ENCODE data around the gene ZNF837.

Gene ZNF837

DNA sequence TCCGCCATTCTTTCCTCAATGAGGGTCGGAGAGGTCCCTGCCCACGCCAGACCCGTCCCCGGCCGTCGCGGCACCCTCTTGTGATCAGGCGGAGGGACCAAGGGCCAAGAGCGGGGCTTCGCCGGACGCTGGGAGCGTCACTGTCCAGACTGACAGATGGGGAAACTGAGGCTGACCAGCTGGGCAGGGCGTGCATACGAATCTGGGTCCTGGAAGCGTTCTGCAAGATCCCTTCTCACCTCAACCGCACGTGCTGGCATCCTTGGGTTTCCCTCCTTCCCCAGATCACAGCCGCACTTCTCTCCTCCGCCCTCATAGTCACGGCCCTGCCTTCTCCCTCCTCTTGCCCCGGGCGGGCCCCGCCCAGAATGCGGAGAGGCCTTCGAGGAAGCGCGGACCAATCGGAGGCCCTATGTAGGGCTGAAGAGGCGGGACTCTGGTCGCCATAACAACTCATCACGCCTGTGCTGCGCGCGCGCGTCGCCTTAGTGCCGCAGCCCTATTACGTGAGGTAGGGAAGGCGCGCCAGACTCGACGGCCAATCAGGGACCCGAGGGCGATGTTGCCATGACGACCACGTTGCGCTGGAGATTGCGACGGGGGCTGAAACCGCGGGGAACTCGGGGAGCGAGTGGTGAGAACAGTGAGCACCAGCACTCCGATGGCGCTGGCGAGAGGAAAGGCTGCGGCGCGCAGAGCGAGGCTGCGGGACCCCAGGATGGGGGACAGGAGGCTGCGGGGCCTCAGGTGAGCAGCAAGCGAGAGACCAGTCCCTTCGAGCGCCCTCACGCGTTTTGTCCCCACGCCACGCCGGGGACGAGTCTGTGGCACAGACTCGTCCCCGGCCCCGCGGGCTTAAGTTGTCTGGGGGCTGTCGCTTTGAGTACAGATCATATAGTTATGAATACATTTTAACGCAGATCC is 20.3 kb upstream of the ZNF837 start:
- CTCF ChIA-PET: interaction anchor here (1.0 kb wide), 1 partner anchor 113 kb away, joined by 3 read pairs; no protein-coding TSS in a partner anchor
- H3K27ac Mint-ChIP-seq: peak overlapping the region; percentile 93

DNA sequence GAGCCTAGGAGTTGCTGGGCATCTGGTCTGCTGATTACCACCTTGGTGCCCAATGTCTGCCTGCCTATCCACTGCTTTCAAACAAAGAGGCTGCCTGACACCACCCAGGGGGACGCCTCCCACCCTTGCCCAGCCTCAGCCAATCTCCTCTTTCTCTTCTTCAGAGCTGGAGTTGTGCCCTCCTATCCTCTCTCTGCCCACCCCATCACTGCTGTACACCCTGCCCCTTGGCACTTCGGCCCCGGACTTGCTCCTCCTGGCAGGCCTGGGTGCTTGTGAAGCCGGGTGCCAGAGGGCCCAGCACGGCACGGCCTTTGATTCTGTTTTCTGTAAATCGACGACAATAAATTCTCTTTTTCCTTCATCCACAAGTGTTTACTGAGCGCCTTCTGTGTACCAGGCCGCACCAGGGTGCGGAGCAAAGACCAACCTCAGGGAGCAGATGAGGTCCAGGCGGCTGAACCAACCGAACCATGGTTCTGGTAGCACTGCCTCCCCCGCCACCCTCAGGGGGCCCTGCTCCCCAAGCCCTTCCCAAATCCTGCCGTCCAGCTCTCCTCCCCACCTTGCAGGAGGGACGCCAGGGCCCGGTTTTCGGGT is 19.6 kb upstream of the ZNF837 start:
- Mint-ChIP-seq H3K27me3 (peaks cover 41% of the 10 kb centered on the region), H3K4me3 (peak overlapping the region; percentile 92), H3K27ac (no peak overlapping the region), H3K4me1 (peaks cover 29% of the 10 kb centered on the region), H3K9me3 (no peaks in the 10 kb centered on the region), H3K36me3 (peaks cover 5% of the 10 kb centered on the region)
- CTCF ChIA-PET: interaction anchor here (1.0 kb wide), 1 partner anchor 114 kb away, joined by 3 read pairs; no protein-coding TSS in a partner anchor
- no peak for DNase-seq

More for the DNA sequence above, 20.3 kb upstream of the ZNF837 start:
- H3K36me3 Mint-ChIP-seq: peaks cover 2% of the 10 kb centered on the region
- H3K9me3 Mint-ChIP-seq: no peaks in the 10 kb centered on the region
- H3K4me1 Mint-ChIP-seq: peaks cover 29% of the 10 kb centered on the region
- H3K4me3 Mint-ChIP-seq: peak overlapping the region; percentile 92
- peaks cover 34% of the 10 kb centered on the region for H3K27me3 Mint-ChIP-seq
- DNase-seq: peak; percentile 100

DNA sequence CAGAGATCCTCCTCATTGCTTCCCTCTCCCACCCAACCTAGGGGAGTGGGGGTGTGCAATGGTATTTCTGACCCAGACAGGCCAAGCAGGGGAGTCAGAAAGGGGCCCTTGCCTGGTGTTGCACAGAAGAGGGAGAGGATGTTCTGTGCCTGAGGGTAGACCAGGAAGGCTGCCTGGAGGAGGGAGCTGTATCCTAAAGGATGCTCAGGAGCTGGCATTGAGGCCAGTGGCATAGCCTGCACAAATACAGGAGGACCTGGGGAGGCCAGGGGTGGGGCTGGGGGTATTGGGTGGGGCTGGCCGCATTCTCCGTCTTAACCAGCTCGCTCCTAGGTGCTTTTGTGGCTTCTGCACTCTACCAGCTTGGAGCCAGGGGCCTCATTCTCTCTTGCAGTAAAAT is 19.1 kb upstream of the ZNF837 start:
- peaks cover 30% of the 10 kb centered on the region for H3K4me1 Mint-ChIP-seq
- H3K27ac Mint-ChIP-seq: no peak overlapping the region
- peaks cover 7% of the 10 kb centered on the region for H3K36me3 Mint-ChIP-seq
- peak overlapping the region; percentile 43 for H3K4me3 Mint-ChIP-seq
- DNase-seq: no peak
- peaks cover 46% of the 10 kb centered on the region for H3K27me3 Mint-ChIP-seq
- H3K9me3 Mint-ChIP-seq: no peaks in the 10 kb centered on the region
- CTCF ChIA-PET: interaction anchor here (1.0 kb wide), 1 partner anchor 114 kb away, joined by 3 read pairs; no protein-coding TSS in a partner anchor

DNA sequence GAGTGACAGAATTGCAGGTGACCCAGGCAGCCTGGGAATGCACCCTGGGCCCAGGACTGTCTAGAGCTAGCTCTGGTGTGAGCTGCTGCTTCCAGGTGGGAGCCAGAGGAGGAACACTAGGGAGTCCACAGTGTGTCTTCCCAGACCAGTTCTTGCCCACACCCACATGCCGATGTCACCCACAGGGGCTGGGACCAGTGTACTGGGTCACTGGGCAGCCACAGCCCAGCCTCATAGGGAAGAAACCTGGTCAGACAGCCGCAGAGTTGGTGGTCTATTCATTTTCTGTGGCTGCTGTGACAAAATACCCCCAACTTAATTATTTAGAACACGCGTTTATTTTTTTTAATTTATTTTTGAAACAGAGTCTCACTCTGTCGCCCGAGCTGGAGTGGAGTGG is 17.7 kb upstream of the ZNF837 start:
- Mint-ChIP-seq H3K27ac (no peak overlapping the region), H3K4me3 (no peak overlapping the region), H3K36me3 (peaks cover 19% of the 10 kb centered on the region), H3K9me3 (no peaks in the 10 kb centered on the region), H3K27me3 (peaks cover 53% of the 10 kb centered on the region), H3K4me1 (peaks cover 30% of the 10 kb centered on the region)
- CTCF ChIA-PET: no interaction called here
- no peak for DNase-seq

DNA sequence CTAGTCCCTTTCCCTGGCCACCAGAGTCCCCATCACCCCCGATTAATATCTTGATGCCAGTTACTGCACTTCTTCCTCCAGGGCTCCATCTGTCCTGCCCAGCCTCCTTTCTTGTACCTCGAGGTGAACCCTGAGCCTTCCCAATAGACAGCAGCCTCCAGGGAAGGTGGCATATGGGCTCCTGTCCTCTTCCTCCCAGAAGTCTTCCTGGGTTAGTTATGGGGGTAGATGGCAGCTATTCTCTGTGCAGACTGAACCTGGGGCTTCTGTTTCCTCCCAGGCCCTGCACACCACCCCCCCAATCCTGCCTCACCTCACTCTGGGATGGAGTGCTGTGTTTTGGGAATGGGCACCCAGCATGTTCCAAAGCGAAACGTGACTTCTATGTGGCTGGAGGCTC is 17.3 kb upstream of the ZNF837 start:
- H3K27ac Mint-ChIP-seq: no peak overlapping the region
- no peaks in the 10 kb centered on the region for H3K9me3 Mint-ChIP-seq
- no peak overlapping the region for H3K4me3 Mint-ChIP-seq
- CTCF ChIA-PET: no interaction called here
- DNase-seq: no peak
- peaks cover 28% of the 10 kb centered on the region for H3K4me1 Mint-ChIP-seq
- H3K36me3 Mint-ChIP-seq: peaks cover 23% of the 10 kb centered on the region
- peaks cover 53% of the 10 kb centered on the region for H3K27me3 Mint-ChIP-seq

DNA sequence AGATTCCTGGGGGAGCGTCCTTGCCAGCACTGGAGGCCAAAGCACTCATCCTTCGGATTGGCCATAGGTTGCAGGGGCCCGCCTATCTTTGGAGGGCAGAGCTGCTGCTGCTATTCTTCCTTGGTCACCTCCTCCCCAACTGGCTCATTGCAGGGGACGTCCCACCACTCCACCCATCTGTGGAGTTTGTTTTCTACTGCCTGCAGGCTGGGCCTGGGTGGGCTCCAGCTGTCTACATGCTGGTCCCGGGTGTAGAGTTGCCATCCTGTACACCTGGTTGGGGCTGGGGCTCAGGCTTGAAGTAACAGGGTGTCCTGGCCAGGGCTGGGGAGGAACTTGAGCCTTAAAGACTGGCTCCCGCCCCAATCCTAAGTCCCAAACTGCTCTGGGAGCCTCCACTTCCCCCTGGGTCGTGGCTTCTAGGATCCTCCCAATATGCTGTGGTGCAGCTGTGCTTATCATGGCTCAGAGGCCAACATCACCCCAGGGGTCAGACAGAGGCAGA is 16.8 kb upstream of the ZNF837 start:
- no peak for DNase-seq
- peaks cover 27% of the 10 kb centered on the region for H3K36me3 Mint-ChIP-seq
- H3K9me3 Mint-ChIP-seq: no peaks in the 10 kb centered on the region
- no peak overlapping the region for H3K27ac Mint-ChIP-seq
- H3K4me3 Mint-ChIP-seq: no peak overlapping the region
- CTCF ChIA-PET: no interaction called here
- peaks cover 29% of the 10 kb centered on the region for H3K4me1 Mint-ChIP-seq
- H3K27me3 Mint-ChIP-seq: peaks cover 53% of the 10 kb centered on the region

DNA sequence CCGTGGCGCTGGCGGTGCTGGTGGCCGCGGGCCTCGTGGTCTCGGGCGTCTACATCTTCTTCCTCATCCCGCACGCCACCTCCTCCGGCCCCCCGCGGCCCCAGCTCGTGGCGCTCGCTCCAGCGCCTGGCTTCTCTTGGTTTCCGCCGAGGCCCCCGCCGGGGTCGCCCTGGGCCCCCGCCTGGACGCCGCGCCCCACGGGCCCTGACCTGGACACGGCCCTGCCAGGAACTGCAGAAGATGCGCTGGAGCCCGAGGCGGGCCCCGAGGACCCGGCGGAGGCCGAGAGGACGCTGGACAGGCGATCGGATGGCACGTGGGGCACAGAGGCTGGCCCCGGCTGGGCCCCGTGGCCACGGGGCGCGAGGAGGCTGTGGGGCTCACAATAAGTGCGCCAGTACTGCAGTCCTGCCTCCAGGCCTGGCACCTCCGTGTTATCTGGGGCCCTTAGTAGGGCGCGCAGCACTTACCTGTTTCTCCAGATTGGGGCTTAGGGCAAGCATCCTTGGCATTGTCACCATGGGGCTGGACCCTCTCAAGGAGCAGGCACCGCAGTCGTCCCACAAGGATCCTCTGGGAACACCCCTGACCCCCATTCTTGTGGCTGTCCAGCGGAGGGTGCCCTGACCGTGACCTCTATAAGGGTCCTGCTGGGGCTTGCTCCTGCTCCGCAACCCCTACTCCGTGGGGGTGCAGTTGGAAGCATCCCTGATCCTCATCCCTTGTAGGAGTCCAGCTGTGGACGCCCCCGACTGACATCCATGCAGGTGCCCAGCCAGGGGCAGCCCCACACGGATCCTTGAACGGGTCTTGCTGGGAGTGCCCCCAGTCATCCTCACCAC is 16.1 kb upstream of the ZNF837 start:
- Mint-ChIP-seq H3K27ac (no peak overlapping the region), H3K27me3 (peaks cover 53% of the 10 kb centered on the region), H3K36me3 (peaks cover 28% of the 10 kb centered on the region), H3K4me1 (peaks cover 31% of the 10 kb centered on the region), H3K9me3 (no peaks in the 10 kb centered on the region), H3K4me3 (no peak overlapping the region)
- DNase-seq: no peak
- CTCF ChIA-PET: no interaction called here

DNA sequence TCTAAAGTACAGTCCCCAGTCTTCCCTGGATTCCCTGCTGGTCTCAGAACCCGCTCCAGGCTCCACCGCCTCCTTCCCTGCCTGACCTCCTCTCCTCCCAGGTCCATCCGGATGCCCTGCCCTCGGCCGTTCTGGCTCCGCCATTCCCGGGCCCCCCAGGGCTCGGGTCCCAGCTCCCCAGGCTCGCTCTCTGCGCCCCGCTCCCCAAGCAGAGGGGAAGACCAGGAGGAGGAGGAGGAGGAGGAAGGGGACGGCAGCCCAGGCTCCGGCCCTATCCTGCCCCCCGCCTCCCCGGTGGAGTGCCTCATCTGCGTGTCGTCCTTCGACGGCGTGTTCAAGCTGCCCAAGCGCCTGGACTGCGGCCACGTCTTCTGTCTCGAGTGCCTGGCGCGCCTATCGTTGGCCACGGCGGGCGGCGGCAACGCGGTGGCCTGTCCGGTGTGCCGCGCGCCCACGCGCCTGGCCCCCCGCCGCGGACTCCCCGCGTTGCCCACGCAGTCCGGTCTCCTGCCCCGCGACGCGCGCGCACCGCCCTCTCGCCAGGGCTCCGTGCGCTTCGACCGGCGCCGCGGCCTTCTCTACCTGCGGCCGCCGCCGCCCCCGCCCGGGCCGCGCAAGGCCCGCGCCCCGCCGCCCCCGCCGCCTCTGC is 15.3 kb upstream of the ZNF837 start:
- no peak for DNase-seq
- H3K4me3 Mint-ChIP-seq: no peak overlapping the region
- CTCF ChIA-PET: no interaction called here

DNA sequence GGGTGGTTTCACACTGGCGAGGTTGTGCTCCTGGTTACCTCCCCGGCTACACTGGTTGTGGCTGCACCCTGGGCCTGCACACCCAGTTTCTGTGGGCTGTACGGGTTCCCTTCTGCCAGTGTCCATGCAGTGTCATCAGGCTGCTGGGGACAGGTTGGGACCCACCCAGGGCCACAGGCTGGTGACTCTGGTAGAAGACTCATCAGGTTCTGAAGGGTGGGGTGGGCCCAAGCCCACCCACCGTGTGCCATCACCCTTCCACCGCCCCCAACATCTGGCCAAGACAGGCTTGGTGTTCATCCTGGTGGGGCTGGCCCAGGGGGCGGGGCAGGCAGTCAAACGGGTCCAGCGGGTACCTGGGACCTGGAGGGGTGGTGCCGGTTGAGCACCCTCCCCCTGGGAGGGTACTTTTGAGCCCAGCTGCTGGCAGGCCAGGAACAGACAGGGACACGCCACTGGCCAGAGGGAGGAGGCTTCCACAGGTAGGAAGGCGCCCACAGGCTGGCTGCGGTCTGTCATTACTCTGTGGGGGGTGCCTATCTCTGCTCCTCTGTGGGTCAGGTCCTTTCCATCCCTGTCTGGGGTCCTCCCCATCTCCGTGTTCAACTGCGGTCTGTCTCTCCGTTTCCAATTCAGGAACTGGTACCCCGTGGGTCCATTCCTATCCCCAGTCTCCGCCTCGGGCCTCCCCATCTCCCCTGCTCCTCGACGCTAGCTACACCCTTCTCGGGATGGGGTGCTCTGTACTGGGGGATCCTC is 14.6 kb upstream of the ZNF837 start, which contains the start of gene RNF225:
RNF225 (plus strand) TSS at position 437 of the 759 bp plus-strand sequence. CDS start 434 bp downstream, outside the sequence.
- CTCF ChIA-PET: no interaction called here
- Mint-ChIP-seq H3K27ac (no peak within 1 kb of the TSS), H3K4me3 (no peak within 1 kb of the TSS), H3K27me3 (peaks cover 44% of the 10 kb centered on the region), H3K9me3 (no peaks in the 10 kb centered on the region), H3K4me1 (peaks cover 28% of the 10 kb centered on the region), H3K36me3 (peaks cover 40% of the 10 kb centered on the region)
- DNase-seq: no peak

More for the DNA sequence above, 15.3 kb upstream of the ZNF837 start:
- Mint-ChIP-seq H3K27me3 (peaks cover 49% of the 10 kb centered on the region), H3K27ac (no peak overlapping the region), H3K9me3 (no peaks in the 10 kb centered on the region), H3K36me3 (peaks cover 34% of the 10 kb centered on the region), H3K4me1 (peaks cover 29% of the 10 kb centered on the region)

DNA sequence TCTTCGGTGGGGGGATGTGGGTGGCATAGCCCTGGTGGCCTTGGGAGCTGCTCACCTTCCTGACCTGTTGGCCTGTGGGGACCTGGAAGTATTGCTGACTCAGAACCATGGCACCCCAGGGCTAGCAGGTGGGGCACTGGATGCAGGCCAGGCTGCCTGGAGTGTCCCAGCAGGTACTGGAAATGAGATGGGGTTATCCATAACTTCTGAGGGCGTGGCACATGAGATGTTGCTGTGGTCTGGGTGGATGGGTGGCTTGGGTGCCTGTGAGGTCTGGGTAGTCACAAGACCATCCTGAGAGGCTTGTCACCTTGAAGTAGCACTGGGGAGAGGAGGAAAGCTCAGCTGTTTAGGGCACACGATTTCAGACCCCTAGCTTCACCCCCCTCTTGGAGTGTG is 14.0 kb upstream of the ZNF837 start:
- Mint-ChIP-seq H3K4me3 (no peak overlapping the region), H3K4me1 (peaks cover 26% of the 10 kb centered on the region), H3K27me3 (peaks cover 44% of the 10 kb centered on the region), H3K9me3 (no peaks in the 10 kb centered on the region), H3K27ac (no peak overlapping the region), H3K36me3 (peaks cover 41% of the 10 kb centered on the region)
- CTCF ChIA-PET: no interaction called here
- no peak for DNase-seq

DNA sequence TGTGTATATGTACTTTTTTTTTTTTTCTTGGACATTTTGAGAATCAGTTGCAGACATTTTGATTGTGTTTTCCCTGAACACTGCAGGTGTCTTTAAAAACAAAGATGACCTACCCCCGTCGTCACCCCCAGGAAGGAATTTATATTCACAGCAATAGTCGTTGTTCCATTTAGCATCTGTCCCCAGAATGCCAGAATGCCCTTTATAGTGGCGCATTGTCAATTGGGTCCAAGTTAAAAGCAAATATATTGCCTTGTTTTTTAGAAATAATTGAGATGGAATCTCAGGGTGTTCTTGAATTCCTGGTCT is 12.8 kb upstream of the ZNF837 start:
- Mint-ChIP-seq H3K36me3 (peaks cover 49% of the 10 kb centered on the region), H3K27me3 (peaks cover 41% of the 10 kb centered on the region), H3K9me3 (no peaks in the 10 kb centered on the region), H3K4me3 (no peak overlapping the region), H3K27ac (no peak overlapping the region), H3K4me1 (peaks cover 32% of the 10 kb centered on the region)
- CTCF ChIA-PET: no interaction called here
- no peak for DNase-seq

DNA sequence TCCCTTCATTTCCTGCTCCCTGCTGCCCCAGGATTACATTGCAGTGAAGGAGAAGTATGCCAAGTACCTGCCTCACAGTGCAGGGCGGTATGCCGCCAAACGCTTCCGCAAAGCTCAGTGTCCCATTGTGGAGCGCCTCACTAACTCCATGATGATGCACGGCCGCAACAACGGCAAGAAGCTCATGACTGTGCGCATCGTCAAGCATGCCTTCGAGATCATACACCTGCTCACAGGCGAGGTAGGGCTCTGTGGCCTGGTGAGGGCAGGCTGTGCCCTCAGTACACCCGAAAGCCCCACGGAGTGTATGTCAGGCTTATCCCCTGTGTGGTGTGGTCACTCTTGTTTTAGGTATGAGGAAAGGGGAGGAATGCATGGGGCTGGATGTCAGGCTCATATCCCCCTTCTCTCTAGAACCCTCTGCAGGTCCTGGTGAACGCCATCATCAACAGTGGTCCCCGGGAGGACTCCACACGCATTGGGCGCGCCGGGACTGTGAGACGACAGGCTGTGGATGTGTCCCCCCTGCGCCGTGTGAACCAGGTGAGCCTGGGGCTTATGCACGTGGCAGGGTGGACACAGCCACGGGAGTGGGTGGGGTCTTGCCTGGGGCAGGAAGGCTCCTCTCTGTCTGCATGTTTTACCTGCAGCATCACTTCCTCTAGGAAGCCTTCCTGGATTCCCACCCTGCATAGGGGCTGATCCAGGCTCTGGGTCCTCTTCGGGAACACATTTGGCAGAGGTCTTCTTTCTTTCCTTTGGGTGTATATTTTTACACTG is 12.3 kb upstream of the ZNF837 start:
- H3K27me3 Mint-ChIP-seq: peaks cover 37% of the 10 kb centered on the region
- no peak overlapping the region for H3K4me3 Mint-ChIP-seq
- H3K36me3 Mint-ChIP-seq: peaks cover 52% of the 10 kb centered on the region
- peaks cover 38% of the 10 kb centered on the region for H3K4me1 Mint-ChIP-seq
- CTCF ChIA-PET: no interaction called here
- DNase-seq: no peak
- no peak overlapping the region for H3K27ac Mint-ChIP-seq
- H3K9me3 Mint-ChIP-seq: no peaks in the 10 kb centered on the region

DNA sequence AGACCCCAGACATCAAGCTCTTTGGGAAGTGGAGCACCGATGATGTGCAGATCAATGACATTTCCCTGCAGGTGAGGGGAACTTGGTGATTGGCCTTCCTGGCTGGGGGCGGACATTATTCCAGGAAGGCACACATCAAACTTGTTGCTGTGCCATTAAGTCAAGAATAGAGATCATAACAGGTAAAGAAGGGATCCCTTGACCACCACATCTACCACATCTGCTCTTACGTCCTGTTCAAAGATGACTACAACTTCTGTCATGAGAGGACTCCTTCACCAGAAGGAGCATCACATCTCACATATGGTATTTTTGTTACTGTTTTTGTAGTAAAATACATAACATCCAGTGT is 7.3 kb upstream of the ZNF837 start:
- peaks cover 34% of the 10 kb centered on the region for H3K36me3 Mint-ChIP-seq
- CTCF ChIA-PET: no interaction called here

More for the DNA sequence above, 7.3 kb upstream of the ZNF837 start:
- H3K9me3 Mint-ChIP-seq: no peaks in the 10 kb centered on the region
- H3K4me3 Mint-ChIP-seq: peak overlapping the region; percentile 93
- peak overlapping the region; percentile 83 for H3K27ac Mint-ChIP-seq
- no peak for DNase-seq
- peaks cover 49% of the 10 kb centered on the region for H3K4me1 Mint-ChIP-seq
- H3K27me3 Mint-ChIP-seq: no peaks in the 10 kb centered on the region
